Peyer's patch (tissue), 4 donors: Measurements from ENCODE around the gene B4GAT1.

ENCODE experiments used
- POLR2A ChIP-seq, 2 donors: fragments of 450-650 bp; IDR thresholded peaks; one replicate each; pipeline ENCODE4 v1.5.1; 2017; ENCODE audit warnings: antibody characterized with exemption in 2 of 2, mild to moderate bottlenecking in 2 of 2, moderate library complexity in 2 of 2
- TF ChIP-seq, protein P1 (sequence below), 6 experiments: fragments of 450-650 bp in 4 of 6; fragments of 200-600 bp in 2 of 6; sonication (generic) in 1 of 6; IDR thresholded peaks; one replicate each; pipeline ENCODE4 v1.5.1; 2017 to 2019; ENCODE audit warnings: antibody characterized with exemption in 6 of 6, mild to moderate bottlenecking in 3 of 6, moderate library complexity in 1 of 6

DNA sequence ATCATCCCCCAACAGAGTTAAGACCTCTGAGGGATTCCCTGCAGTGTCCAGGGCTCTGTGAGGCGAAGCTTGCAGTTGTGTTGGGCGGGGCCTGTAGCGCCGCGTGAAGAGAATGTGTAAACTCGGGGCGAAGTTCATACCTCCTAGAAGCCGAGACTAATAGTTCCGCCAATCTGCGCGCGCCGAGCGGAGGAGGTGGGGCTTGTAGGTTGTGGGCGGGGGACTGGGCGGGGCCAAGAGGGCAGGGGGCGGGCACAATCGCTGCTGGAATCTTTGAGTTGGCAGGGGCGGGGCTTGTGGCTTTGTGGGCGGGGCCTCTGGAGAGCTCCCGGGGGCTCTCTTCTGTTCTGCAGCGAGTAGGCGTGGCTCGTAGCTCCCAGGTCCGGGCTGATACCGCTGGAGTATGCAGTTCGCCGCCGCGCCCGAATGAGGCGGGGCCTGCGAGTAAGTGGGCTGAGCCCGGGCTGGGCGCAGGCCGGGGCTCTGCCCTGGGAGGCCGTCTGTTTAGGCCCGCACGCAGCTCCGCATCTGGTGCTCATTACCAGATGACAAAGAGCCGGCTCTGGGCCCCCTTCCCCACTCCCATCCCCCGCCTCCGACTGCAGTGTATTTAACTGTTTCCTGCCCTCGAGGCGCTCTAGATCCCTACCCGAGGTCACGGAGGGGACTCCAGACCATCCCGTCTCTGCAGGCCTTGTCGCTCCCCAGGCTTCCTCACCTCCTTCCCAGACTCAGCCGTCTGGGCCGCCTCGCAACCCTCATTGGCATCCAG, 34.7 kb downstream of the B4GAT1 start:
- TF ChIP-seq, protein P1, sequence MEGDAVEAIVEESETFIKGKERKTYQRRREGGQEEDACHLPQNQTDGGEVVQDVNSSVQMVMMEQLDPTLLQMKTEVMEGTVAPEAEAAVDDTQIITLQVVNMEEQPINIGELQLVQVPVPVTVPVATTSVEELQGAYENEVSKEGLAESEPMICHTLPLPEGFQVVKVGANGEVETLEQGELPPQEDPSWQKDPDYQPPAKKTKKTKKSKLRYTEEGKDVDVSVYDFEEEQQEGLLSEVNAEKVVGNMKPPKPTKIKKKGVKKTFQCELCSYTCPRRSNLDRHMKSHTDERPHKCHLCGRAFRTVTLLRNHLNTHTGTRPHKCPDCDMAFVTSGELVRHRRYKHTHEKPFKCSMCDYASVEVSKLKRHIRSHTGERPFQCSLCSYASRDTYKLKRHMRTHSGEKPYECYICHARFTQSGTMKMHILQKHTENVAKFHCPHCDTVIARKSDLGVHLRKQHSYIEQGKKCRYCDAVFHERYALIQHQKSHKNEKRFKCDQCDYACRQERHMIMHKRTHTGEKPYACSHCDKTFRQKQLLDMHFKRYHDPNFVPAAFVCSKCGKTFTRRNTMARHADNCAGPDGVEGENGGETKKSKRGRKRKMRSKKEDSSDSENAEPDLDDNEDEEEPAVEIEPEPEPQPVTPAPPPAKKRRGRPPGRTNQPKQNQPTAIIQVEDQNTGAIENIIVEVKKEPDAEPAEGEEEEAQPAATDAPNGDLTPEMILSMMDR (IDR thresholded peaks at IDR 0.05) = peak in 1 of 6 experiments; percentile 5
- TF ChIP-seq POLR2A (IDR thresholded peaks at IDR 0.05) = no peak
